GM21528 (cell line): ENCODE results near the gene SLC9A3.
"Not testable (repeated sequence)": the region's sequence is repeated elsewhere in the genome, so short reads cannot be mapped to it uniquely, and the experiment has no call there.

ENCODE experiments used
- ATAC-seq: cut with Tn5 transposase; IDR thresholded peaks from one replicate; pipeline ENCODE4 v1.9.1; 2021; ENCODE audit warnings: mild to moderate bottlenecking, moderate library complexity; ENCODE audit not compliant: unreplicated experiment, low FRiP score

The SLC9A3 gene

GRCh38 chr5:524234-524972 lies at the start of gene SLC9A3:
Gene SLC9A3 (minus strand): TSS chr5:524449.
- no peak for ATAC-seq

DNA sequence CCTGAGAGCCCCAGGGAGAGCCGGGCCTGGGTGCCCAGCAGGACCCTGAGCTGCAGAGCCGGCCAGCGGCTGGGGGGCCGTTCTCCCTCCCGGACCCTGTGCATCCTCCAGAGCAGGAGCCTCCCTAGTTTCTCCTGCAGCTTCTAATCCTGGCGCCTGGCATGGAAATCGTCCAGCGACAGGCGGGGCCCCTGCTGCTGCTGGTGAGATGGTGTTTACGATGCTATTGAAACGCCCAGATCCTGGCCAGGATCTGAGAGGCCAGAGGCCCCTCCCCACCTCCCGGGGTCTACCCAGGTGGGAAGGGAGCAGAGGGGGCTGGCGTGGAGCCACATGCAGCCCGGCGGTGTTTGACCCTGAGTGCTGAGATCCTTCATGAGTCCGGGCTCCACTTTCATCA lies 49.7 kb upstream of the SLC9A3 start:
- no peak for ATAC-seq

DNA sequence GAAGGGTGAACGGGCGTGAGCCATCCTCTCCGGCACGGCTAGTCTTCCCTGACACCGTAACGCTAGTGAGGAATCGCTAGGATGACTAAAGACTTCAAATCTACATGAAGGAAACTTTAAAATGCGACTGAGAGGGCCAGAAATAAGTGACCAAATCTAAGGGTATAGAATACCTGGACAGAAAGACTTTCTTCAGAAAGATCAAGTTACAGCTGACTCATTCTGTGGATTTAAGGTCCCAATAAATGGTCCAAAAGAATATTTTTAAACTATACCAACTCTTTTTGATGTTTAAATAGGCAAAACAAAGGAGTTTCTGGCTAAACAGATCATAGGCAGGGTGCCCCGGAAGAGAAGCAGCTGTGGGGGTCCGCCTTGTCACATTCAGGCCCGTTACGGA lies 49.0 kb upstream of the SLC9A3 start:
- no peak for ATAC-seq

- no peak for ATAC-seq
Observed at GRCh38 chr5:572398-573019, 48.3 kb upstream of the SLC9A3 start.

GRCh38 chr5:571791-572190 lies 47.5 kb upstream of the SLC9A3 start:
- ATAC-seq, result no peak

- no peak for ATAC-seq
Observed at GRCh38 chr5:570886-571285, 46.6 kb upstream of the SLC9A3 start.

DNA sequence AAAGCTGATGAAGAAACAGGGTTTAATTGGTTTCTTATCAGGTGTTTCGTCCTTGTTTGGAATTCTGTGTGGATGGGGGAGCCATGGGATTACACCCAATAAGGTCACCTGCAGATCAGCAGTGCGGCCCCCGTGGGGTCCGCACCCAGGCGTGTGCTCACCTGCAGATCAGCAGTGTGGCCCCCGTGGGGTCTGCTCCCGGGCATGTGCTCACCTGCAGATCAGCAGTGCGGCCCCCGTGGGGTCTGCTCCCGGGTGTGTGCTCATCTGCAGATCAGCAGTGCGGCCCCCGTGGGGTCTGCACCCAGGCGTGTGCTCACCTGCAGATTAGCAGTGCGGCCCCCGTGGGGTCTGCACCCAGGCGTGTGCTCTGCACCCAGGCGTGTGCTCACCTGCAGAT lies 46.2 kb upstream of the SLC9A3 start:
- no peak for ATAC-seq

DNA sequence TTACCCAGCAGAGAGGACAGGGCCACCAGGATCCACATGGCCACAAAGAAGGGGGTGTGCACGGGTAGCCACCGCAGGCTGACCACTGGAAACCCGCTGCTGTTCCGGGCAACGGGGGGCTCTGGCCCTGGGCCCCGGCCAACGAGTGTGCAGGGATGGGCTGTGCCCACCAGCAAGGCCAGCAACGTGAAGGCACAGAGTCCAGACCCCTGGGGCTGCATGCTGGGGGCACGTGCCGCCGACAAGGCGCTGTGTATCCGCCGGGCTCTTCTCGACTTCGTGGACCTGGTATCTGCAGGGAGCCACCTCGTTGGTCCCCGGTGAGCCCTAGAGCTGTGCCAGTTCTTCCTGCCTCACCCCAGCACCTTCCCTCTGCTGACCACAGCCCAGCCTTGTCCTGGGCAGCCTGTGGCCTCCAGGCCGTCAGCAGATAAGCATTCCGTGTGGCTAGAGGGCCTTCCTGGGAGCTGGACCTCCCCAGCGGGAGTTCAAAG lies 45.7 kb upstream of the SLC9A3 start:
- ATAC-seq, result no peak

DNA sequence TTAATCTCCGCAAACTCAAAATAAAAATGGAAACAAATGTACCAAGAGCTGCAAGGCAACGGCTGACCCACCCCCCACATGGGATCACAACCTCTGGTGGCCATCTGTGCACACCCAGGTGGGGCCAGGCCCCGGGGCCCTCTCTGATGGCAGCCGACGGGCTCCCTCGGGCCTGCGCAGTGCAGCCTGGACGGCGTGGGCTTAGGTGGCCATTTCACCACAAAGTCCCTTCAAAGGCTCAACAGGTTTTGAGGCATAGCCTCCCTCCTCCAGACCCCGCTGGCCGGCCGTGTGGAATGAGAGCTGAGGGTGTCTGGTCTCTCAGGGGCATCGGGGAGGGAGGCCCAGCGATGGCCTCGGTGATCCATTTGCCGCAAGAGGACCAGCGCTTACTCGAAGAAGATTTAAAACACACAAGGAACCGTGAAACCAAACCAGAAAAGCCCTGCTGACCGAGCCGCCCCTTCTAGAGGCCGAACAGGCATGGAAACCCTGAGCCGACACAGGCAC lies 45.2 kb upstream of the SLC9A3 start:
- no peak for ATAC-seq

GRCh38 chr5:568809-569208 lies 44.6 kb upstream of the SLC9A3 start:
- ATAC-seq, result no peak

DNA sequence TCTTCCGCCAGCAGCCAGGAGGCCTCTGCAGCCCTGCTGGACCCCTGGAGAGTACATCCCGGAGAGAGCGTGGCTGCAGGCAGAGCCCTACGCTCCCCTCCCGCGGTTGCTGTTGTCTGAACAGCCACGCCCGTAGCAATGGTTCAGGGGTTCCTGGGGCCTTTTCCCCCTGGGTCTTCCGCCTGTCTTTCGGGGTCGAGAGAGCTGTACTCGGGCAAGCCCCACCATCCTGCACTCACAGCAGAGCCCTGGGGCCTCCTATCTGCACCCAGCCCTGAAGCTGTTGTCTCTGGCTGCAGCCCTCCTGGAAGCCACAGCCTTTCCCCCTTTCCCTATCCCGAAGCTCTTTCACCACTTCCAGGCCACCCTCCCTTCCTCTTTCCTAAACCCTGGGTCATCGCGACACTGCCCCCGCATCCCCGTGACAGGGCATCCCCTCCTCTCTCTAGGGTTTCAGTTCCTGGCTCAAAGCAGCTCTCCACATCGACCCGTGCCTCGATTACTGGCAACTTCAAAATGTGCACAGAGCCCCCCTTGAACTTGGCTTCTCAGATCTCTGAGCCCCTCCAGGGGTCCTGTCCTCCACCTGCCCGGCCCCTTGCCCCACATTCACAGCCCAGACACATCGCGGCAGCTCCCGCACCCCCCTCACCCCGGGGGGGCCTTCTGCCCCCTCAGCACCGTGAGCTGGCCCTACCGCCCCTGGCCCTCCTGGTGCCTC lies 44.0 kb upstream of the SLC9A3 start:
- ATAC-seq, result no peak

DNA sequence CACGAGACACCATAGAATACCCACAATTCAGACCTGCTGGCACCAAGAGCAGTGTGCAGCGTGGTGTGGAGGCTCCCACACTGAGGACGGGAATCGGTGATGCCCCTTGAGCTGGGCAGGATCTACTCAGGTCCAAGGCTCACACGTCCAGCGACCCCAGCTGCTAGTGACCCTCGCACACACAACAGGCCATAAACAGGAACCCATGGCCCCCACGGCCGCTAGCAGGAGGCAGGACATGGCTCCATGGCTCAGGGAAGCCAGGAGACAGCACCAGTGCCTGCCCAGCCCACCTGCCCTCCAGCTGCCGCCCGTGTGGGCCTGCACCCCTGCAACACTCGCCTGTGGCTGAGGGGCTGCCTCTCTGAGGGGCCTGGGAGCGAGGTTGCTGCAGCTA lies 43.4 kb upstream of the SLC9A3 start:
- ATAC-seq, result no peak

GRCh38 chr5:566636-567309 lies 42.5 kb upstream of the SLC9A3 start:
- ATAC-seq, result no peak

- no peak for ATAC-seq
Observed at GRCh38 chr5:565782-566440, 41.7 kb upstream of the SLC9A3 start.

DNA sequence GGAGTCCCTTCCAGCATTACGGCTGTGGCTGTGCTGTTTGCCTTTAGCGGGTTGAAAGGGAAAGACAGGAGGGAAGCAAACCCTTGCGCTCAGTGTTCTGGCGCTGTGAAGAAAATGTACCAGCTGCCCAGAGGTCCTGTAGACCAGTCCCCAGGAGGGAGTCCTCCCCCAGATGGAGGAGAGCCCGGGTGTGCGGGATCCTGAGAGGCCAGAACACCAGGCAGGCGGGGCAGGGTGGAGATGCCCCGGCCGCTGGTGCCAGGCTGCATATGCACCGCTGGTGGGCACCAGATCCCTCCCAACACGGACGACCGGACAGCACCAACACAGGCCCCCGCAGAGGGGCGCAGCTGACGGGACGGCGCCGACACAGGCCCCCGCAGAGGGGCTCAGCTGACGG lies 37.2 kb upstream of the SLC9A3 start:
- no peak for ATAC-seq

DNA sequence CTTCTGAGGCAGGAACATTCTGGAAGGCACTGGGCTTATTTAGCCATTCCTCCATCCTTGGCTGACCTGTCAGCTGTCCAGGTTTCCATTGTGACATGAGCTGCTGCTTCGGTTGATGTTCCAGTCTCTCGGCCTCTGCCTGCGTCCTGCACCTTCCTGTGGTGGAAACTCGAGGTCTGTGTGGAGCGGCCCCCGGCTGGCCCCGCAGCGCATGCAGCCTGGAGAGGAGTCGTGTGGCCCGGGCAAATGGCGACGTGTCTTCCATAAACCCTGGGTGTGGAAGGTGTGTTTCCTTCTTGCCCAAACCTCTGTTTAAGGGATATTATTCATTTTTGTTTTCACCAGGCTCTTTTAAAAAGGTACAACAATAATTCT lies 36.5 kb upstream of the SLC9A3 start:
- no peak for ATAC-seq

- ATAC-seq, result no peak
Observed at GRCh38 chr5:558871-559503, 34.7 kb upstream of the SLC9A3 start.

GRCh38 chr5:558326-558725 lies 34.1 kb upstream of the SLC9A3 start:
- no peak for ATAC-seq

DNA sequence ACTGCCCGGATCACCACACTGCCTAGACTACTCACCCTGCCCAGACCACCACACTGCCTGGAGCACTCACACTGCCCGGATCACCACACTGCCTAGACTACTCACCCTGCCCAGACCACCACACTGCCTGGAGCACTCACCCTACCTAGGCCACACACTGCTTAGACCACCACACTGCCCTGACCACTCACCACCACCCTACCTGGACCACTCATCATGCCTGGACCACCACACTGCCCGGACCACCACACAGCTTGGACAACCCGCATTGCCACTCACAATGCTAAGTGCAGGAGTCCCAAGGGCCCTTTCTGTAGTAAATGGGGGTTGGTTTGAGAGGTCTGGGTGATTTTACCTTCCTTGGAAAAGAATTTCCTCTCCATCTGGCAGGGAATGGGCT lies 33.7 kb upstream of the SLC9A3 start:
- not testable (repeated sequence) for ATAC-seq

GRCh38 chr5:556909-557441 lies 32.7 kb upstream of the SLC9A3 start:
- ATAC-seq, result no peak
